H1 (cell line): Measurements from ENCODE around the gene BPIFB3. TPM values are rescaled to one million over a fixed set of nuclear protein-coding genes. Genes with fewer than 3 reads are reported as not detected.

Experiments used
- CTCF ChIA-PET: fragments of 300-600 bp; sonication (Branson Sonifier 250); formaldehyde crosslinking; loops from one replicate; lab custom pipeline; 2021; ENCODE audit not compliant: partially characterized antibody; lab: Charles Lee
- POLR2A ChIA-PET: fragments of 300-600 bp; sonication (Branson Sonifier 250); formaldehyde crosslinking; loops from one replicate; lab custom pipeline; 2021; ENCODE audit warnings: inconsistent platforms; ENCODE audit not compliant: partially characterized antibody; lab: Charles Lee
- DNase-seq, 2 experiments: peaks; one replicate each; pipeline versions ENCODE4 v3.0.0 to v3.0.0-alpha.2; 2010 to 2022; ENCODE audit warnings: low spot score in 2 of 2, low read depth in 1 of 2, mixed read lengths in 1 of 2
- FAIRE-seq: peaks from 2 replicates; lab custom pipeline; 2011; peaks lifted over from hg19 to GRCh38; lab: Jason Lieb, UNC
- H2AFZ ChIP-seq: 2 replicates; pipeline ENCODE4 v1.8.1; 2012; ENCODE audit warnings: low read length, inconsistent platforms
- H2AK5ac ChIP-seq: 2 replicates; pipeline ENCODE4 v1.6.1; 2013; ENCODE audit warnings: low read depth, low read length
- H2BK120ac ChIP-seq: replicated peaks from 2 replicates; pipeline ENCODE3; 2013; ENCODE audit warnings: low read depth, low read length, inconsistent platforms
- H2BK12ac ChIP-seq: 2 replicates; pipeline ENCODE4 v1.6.1; 2013; ENCODE audit warnings: low read depth, low read length
- H2BK15ac ChIP-seq: 2 replicates; pipeline ENCODE4 v1.6.1; 2013; ENCODE audit warnings: low read length
- H2BK20ac ChIP-seq: 2 replicates; pipeline ENCODE4 v1.6.1; 2013; ENCODE audit warnings: low read length
- H2BK5ac ChIP-seq: 2 replicates; pipeline ENCODE4 v1.6.1; 2013; ENCODE audit warnings: low read depth, low read length
- H3K14ac ChIP-seq: 2 replicates; pipeline ENCODE4 v1.6.1; 2013; ENCODE audit warnings: inconsistent platforms; ENCODE audit not compliant: insufficient read length
- H3K18ac ChIP-seq: 2 replicates; pipeline ENCODE4 v1.6.1; 2013; ENCODE audit warnings: low read length; ENCODE audit errors: extremely low read depth
- H3K23ac ChIP-seq: 2 replicates; pipeline ENCODE4 v1.6.1; 2013; ENCODE audit warnings: inconsistent platforms; ENCODE audit not compliant: insufficient read length
- H3K23me2 ChIP-seq: 2 replicates; pipeline ENCODE4 v1.6.1; 2013; ENCODE audit warnings: low read depth, low read length
- H3K27ac ChIP-seq: 2 replicates; pipeline ENCODE4 v1.6.1; 2011; ENCODE audit warnings: low read depth, low read length, inconsistent platforms
- H3K27me3 ChIP-seq, 4 experiments: replicated peaks in 1 of 4; 1 replicate in 1 of 4; 2 replicates in 3 of 4; pipeline versions ENCODE4 v1.6.1 to v1.8.1; 2011 to 2013; ENCODE audit warnings: low read length in 3 of 4, mild to moderate bottlenecking in 3 of 4, inconsistent platforms in 2 of 4, mixed read lengths in 2 of 4, moderate library complexity in 1 of 4; ENCODE audit not compliant: control insufficient read depth in 3 of 4, insufficient read depth in 3 of 4; ENCODE audit errors: extremely low read depth in 1 of 4
- H3K36me3 ChIP-seq, 4 experiments: 2 replicates each; pipeline versions ENCODE4 v1.6.1 to v1.8.1; 2011 to 2013; ENCODE audit warnings: mild to moderate bottlenecking in 4 of 4, low read length in 3 of 4, moderate library complexity in 2 of 4, control low read depth in 1 of 4, inconsistent platforms in 1 of 4; ENCODE audit not compliant: insufficient read depth in 4 of 4, control insufficient read depth in 2 of 4
- H3K4ac ChIP-seq: replicated peaks from 2 replicates; pipeline ENCODE3; 2013; ENCODE audit warnings: low read length, low read depth, mixed read lengths, inconsistent platforms; ENCODE audit not compliant: insufficient read length
- H3K4me1 ChIP-seq, 4 experiments: replicated peaks in 1 of 4; 1 replicate in 1 of 4; 2 replicates in 3 of 4; pipeline versions ENCODE4 v1.6.1 to v1.8.1; 2011 to 2013; ENCODE audit warnings: low read length in 3 of 4, inconsistent platforms in 2 of 4, mixed read lengths in 1 of 4; ENCODE audit not compliant: insufficient read depth in 4 of 4, control insufficient read depth in 3 of 4
- H3K4me2 ChIP-seq, 2 experiments: 2 replicates each; pipeline versions ENCODE4 v1.6.1 to v1.8.1; 2011 to 2013; ENCODE audit warnings: low read depth in 2 of 2, low read length in 2 of 2, control low read depth in 1 of 2, inconsistent platforms in 1 of 2, mild to moderate bottlenecking in 1 of 2; ENCODE audit not compliant: insufficient read depth in 1 of 2
- H3K4me3 ChIP-seq, 4 experiments: fragments of 200-600, 300-600 bp in 1 of 4; sonication (generic), shearing (Covaris generic), sonication (Bioruptor Twin) in 1 of 4; 2 replicates each; pipeline versions ENCODE4 v1.5.1 to v1.8.1; 2011 to 2016; ENCODE audit warnings: low read length in 4 of 4, low read depth in 3 of 4, control low read depth in 2 of 4, inconsistent platforms in 2 of 4, mild to moderate bottlenecking in 2 of 4, mixed read lengths in 1 of 4, moderate library complexity in 1 of 4; ENCODE audit not compliant: insufficient read depth in 2 of 4; ENCODE audit errors: extremely low read depth in 1 of 4
- H3K56ac ChIP-seq: replicated peaks from 2 replicates; pipeline ENCODE3; 2013; ENCODE audit warnings: low read depth, mild to moderate bottlenecking, mixed read lengths, low read length, inconsistent platforms; ENCODE audit not compliant: insufficient read length
- H3K79me1 ChIP-seq: 2 replicates; pipeline ENCODE4 v1.6.1; 2013; ENCODE audit warnings: low read depth, low read length, control low read depth
- H3K79me2 ChIP-seq, 2 experiments: 2 replicates each; pipeline versions ENCODE4 v1.6.1 to v1.8.1; 2012 to 2013; ENCODE audit warnings: low read length in 2 of 2, mild to moderate bottlenecking in 2 of 2, inconsistent platforms in 1 of 2; ENCODE audit not compliant: insufficient read depth in 2 of 2, control insufficient read depth in 1 of 2
- H3K9ac ChIP-seq, 4 experiments: replicated peaks in 1 of 4; 1 replicate in 1 of 4; 2 replicates in 3 of 4; pipeline versions ENCODE4 v1.6.1 to v1.8.1; 2011 to 2013; ENCODE audit warnings: low read depth in 3 of 4, low read length in 3 of 4, control low read depth in 2 of 4, mild to moderate bottlenecking in 2 of 4, moderate library complexity in 2 of 4, inconsistent platforms in 1 of 4; ENCODE audit errors: extremely low read depth in 1 of 4
- H3K9me3 ChIP-seq, 2 experiments: 2 replicates each; pipeline versions ENCODE4 v1.6.1 to v1.8.1; 2012 to 2013; ENCODE audit warnings: mild to moderate bottlenecking in 2 of 2, moderate library complexity in 2 of 2, control low read depth in 1 of 2, inconsistent platforms in 1 of 2, low read depth in 1 of 2, low read length in 1 of 2, mixed read lengths in 1 of 2; ENCODE audit not compliant: insufficient read depth in 2 of 2
- H4K20me1 ChIP-seq, 2 experiments: replicated peaks in 1 of 2; 2 replicates each; pipeline versions ENCODE3 to v1.8.1; 2011 to 2013; ENCODE audit warnings: inconsistent platforms in 2 of 2, low read length in 2 of 2, mild to moderate bottlenecking in 1 of 2; ENCODE audit not compliant: insufficient read depth in 2 of 2, control insufficient read depth in 1 of 2
- H4K5ac ChIP-seq: 2 replicates; pipeline ENCODE4 v1.6.1; 2013; ENCODE audit warnings: low read length, low read depth, mixed read lengths, inconsistent platforms; ENCODE audit not compliant: insufficient read length
- H4K8ac ChIP-seq: 2 replicates; pipeline ENCODE4 v1.8.0; 2013; ENCODE audit warnings: mild to moderate bottlenecking, moderate library complexity, low read length, inconsistent platforms; ENCODE audit not compliant: insufficient read depth; ENCODE audit errors: extremely low read depth
- H4K91ac ChIP-seq: replicated peaks from 2 replicates; pipeline ENCODE3; 2013; ENCODE audit warnings: low read length, mixed read lengths, inconsistent platforms; ENCODE audit not compliant: insufficient read length
- ASH2L ChIP-seq: fragments of 200-600, 300-600 bp; sonication (generic); IDR thresholded peaks from one replicate; pipeline ENCODE4 v1.7.1; 2017; ENCODE audit warnings: low read length
- CBX8 ChIP-seq: fragments of 300-800, 300-1000 bp; sonication (generic); IDR thresholded peaks from 2 replicates; pipeline ENCODE4 v1.7.1; 2016; ENCODE audit warnings: low read depth, low read length, borderline replicate concordance
- E2F6 ChIP-seq: IDR thresholded peaks from 2 replicates; pipeline ENCODE4 v1.6.1; 2012; ENCODE audit warnings: inconsistent platforms
- EGR1 ChIP-seq: IDR thresholded peaks from 2 replicates; pipeline ENCODE4 v1.6.1; 2011; ENCODE audit warnings: low read depth, low read length, borderline replicate concordance
- JUND ChIP-seq: IDR thresholded peaks from 2 replicates; pipeline ENCODE4 v1.6.1; 2011; ENCODE audit warnings: mild to moderate bottlenecking, improper control_type of control experiment, low read length
- KDM5A ChIP-seq: fragments of 200-600 bp; IDR thresholded peaks from 2 replicates; pipeline ENCODE4 v1.7.1; 2012; ENCODE audit warnings: mild to moderate bottlenecking, low read length, inconsistent platforms, mixed read lengths
- MAFK ChIP-seq: IDR thresholded peaks from 2 replicates; pipeline ENCODE4 v1.6.1; 2012; ENCODE audit warnings: low read depth, mild to moderate bottlenecking, improper control_type of control experiment, low read length
- MAX ChIP-seq: IDR thresholded peaks from 2 replicates; pipeline ENCODE4 v1.6.1; 2012; ENCODE audit warnings: inconsistent platforms
- PHF8 ChIP-seq: fragments of 200-600 bp; sonication (generic); conservative IDR thresholded peaks from 2 replicates; pipeline ENCODE4 v1.7.1; 2012; ENCODE audit warnings: low read depth, mild to moderate bottlenecking, inconsistent platforms, low read length, moderate library complexity
- RNF2 ChIP-seq: fragments of 200-900, 300-1000 bp; sonication (generic); IDR thresholded peaks from 2 replicates; pipeline ENCODE4 v1.7.1; 2016; ENCODE audit warnings: borderline replicate concordance, low read depth, mild to moderate bottlenecking, antibody characterized with exemption, low read length; ENCODE audit not compliant: poor library complexity, severe bottlenecking; ENCODE audit errors: missing control alignments
- SP1 ChIP-seq: IDR thresholded peaks from 2 replicates; pipeline ENCODE4 v1.6.1; 2011; ENCODE audit warnings: low read depth, low read length
- WGBS, 2 experiments: shearing (Covaris generic) in 1 of 2; methylation state at CpG; one replicate each; pipeline versions ENCODE4 v1.1.6 to v1.1.7; 2013 to 2015; ENCODE audit warnings: low lambda C conversion rate in 2 of 2, mixed read lengths in 2 of 2, inconsistent platforms in 1 of 2, low coverage in 1 of 2, missing lambda C conversion rate in 1 of 2; ENCODE audit not compliant: insufficient replicate concordance in 2 of 2, insufficient coverage in 1 of 2, insufficient read length in 1 of 2; ENCODE audit errors: extremely low coverage in 1 of 2, missing lambda C conversion rate in 1 of 2; 5-methylcytosine and 5-hydroxymethylcytosine counted together
- polyA plus RNA-seq, 7 experiments: library from polyadenylated mRNA; depleted of rRNA in 3 of 7; stranded (reverse) in 5 of 7; unstranded in 2 of 7; fragments of >200 nt in 5 of 7; fragments of 200-250 nt in 2 of 7; gene quantifications; 1 replicate in 5 of 7; 2 replicates in 1 of 7; 4 replicates in 1 of 7; pipeline versions ENCODE4 v1.2.1 to v1.2.3, GENCODE V29; 2011 to 2013; ENCODE audit warnings: missing spikeins in 2 of 7, mixed read lengths in 2 of 7
- total RNA-seq: library from RNA; stranded (reverse); fragmentation: NEBNext Ultra II Directional; extraction: Animal tissue kit (Norgen Biotek cat#: 25700); gene quantifications from 2 replicates; pipeline ENCODE4 v1.2.1, GENCODE V29; 2021
- TF ChIP-seq, protein P1 (sequence below): IDR thresholded peaks from 2 replicates; pipeline ENCODE4 v1.6.1; 2011; ENCODE audit warnings: low read length, improper control_type of control experiment

BPIFB3 gene
- total and polyA plus RNA-seq, 2 of the 8 experiments (the other 6 are each of a cell fraction or from before 2014, with no cell fraction given) = not detected

GRCh38 chr20:33084722-33085121 lies 31.0 kb downstream of the BPIFB3 start:
- Histone ChIP-seq H3K9me3 (no peaks in the 10 kb centered on the region), H3K4me1 (no peaks in the 10 kb centered on the region), H3K4me2 (no peak overlapping the region), H3K27me3 (no peaks in the 10 kb centered on the region), H3K23me2 (peaks cover 2% of the 10 kb centered on the region; the same call in 1 of the 2 replicates), H3K27ac (no peak overlapping the region), H4K8ac (no peak overlapping the region), H3K18ac (no peak overlapping the region), H2BK12ac (no peak overlapping the region), H2BK5ac (no peak overlapping the region), H3K4me3 (no peak overlapping the region), H2AFZ (no peak overlapping the region), H2BK120ac (no peak overlapping the region), H2BK15ac (no peak overlapping the region), H4K5ac (no peak overlapping the region), H3K56ac (no peak overlapping the region), H2BK20ac (no peak overlapping the region), H3K14ac (no peak overlapping the region), H3K9ac (no peak overlapping the region), H3K79me2 (no peaks in the 10 kb centered on the region), H3K79me1 (no peaks in the 10 kb centered on the region), H2AK5ac (no peak overlapping the region), H4K91ac (no peak overlapping the region), H4K20me1 (no peaks in the 10 kb centered on the region), H3K36me3 (no peaks in the 10 kb centered on the region), H3K4ac (no peak overlapping the region), H3K23ac (no peak overlapping the region)
- CTCF ChIA-PET = interaction anchor here (1.0 to 2.9 kb wide), 5 partner anchors 11 to 184 kb away, joined by 3 to 13 read pairs (median 3); no protein-coding TSS in a partner anchor
- POLR2A ChIA-PET = no interaction called here
- WGBS, 2 experiments = 88% methylated on average over 15 of the region's 15 CpGs; no CpG with 5 or more reads in 1 of the 2 experiments
- FAIRE-seq (no peak), DNase-seq (no peak)
- TF ChIP-seq KDM5A = no peak
- no peak for TF ChIP-seq RNF2
- TF ChIP-seq, protein P1, sequence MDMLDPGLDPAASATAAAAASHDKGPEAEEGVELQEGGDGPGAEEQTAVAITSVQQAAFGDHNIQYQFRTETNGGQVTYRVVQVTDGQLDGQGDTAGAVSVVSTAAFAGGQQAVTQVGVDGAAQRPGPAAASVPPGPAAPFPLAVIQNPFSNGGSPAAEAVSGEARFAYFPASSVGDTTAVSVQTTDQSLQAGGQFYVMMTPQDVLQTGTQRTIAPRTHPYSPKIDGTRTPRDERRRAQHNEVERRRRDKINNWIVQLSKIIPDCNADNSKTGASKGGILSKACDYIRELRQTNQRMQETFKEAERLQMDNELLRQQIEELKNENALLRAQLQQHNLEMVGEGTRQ = no peak
- no peak for TF ChIP-seq CBX8
- no peak for TF ChIP-seq SP1
- no peak for TF ChIP-seq JUND
- no peak for TF ChIP-seq ASH2L
- TF ChIP-seq E2F6 = no peak
- TF ChIP-seq EGR1 = no peak
- no peak for TF ChIP-seq MAFK
- TF ChIP-seq PHF8 = no peak
- no peak for TF ChIP-seq MAX
